Common myeloid progenitor, CD34-positive (primary cell): ENCODE measurements around the gene PARVB.
A peak's percentile ranks its signal among the peaks of the same experiment; 100 is the strongest.

Source experiments
- CTCF ChIA-PET: fragments of 350-600 bp; sonication (Branson Sonifier 250); formaldehyde crosslinking; loops from one replicate; lab custom pipeline; 2021; ENCODE audit warnings: antibody characterized with exemption; lab: Charles Lee
- POLR2A ChIA-PET: fragments of 350-600 bp; sonication (Branson Sonifier 250); formaldehyde crosslinking; loops from one replicate; lab custom pipeline; 2021; ENCODE audit warnings: antibody characterized with exemption; lab: Charles Lee
- DNase-seq, 3 donors: peaks; one replicate each; pipeline versions ENCODE4 v3.0.0 to v3.0.0-alpha.2; 2013
- H3K27ac ChIP-seq, 2 experiments: 1 replicate in 1 of 2; 2 replicates in 1 of 2; pipeline ENCODE4 v1.7.0; 2013; ENCODE audit warnings: inconsistent platforms in 2 of 2, low read length in 2 of 2, mild to moderate bottlenecking in 2 of 2, low read depth in 1 of 2, moderate library complexity in 1 of 2; ENCODE audit not compliant: severe bottlenecking in 2 of 2, insufficient read depth in 1 of 2, poor library complexity in 1 of 2
- H3K27me3 ChIP-seq, 5 experiments: replicated peaks in 2 of 5; 1 replicate in 3 of 5; 2 replicates in 2 of 5; pipeline versions ENCODE4 v1.6.1 to v1.7.0; 2013; ENCODE audit warnings: low read length in 4 of 5, mild to moderate bottlenecking in 2 of 5, moderate library complexity in 2 of 5, inconsistent platforms in 1 of 5; ENCODE audit not compliant: insufficient read depth in 5 of 5, control insufficient read depth in 4 of 5
- H3K36me3 ChIP-seq, 4 experiments: 1 replicate in 2 of 4; 2 replicates in 2 of 4; pipeline versions ENCODE4 v1.6.1 to v1.7.0; 2013; ENCODE audit warnings: low read length in 3 of 4, control low read depth in 1 of 4, mild to moderate bottlenecking in 1 of 4; ENCODE audit not compliant: control insufficient read depth in 4 of 4, insufficient read depth in 4 of 4
- H3K4me1 ChIP-seq, 4 experiments: 1 replicate in 3 of 4; 2 replicates in 1 of 4; pipeline versions ENCODE4 v1.6.1 to v1.7.1; 2013; ENCODE audit warnings: low read length in 3 of 4, mild to moderate bottlenecking in 3 of 4, control low read depth in 1 of 4, inconsistent platforms in 1 of 4, moderate library complexity in 1 of 4; ENCODE audit not compliant: control insufficient read depth in 4 of 4, insufficient read depth in 4 of 4; ENCODE audit errors: control extremely low read depth in 1 of 4
- H3K4me3 ChIP-seq, 7 experiments: 1 replicate in 4 of 7; 2 replicates in 3 of 7; pipeline versions ENCODE4 v1.5.1 to v1.7.0; 2013; ENCODE audit warnings: mild to moderate bottlenecking in 7 of 7, low read length in 6 of 7, moderate library complexity in 6 of 7, inconsistent platforms in 2 of 7, low read depth in 2 of 7, control low read depth in 1 of 7; ENCODE audit not compliant: insufficient read depth in 4 of 7, control insufficient read depth in 1 of 7; ENCODE audit errors: extremely low read depth in 1 of 7
- H3K9me3 ChIP-seq, 5 experiments: 1 replicate in 4 of 5; 2 replicates in 1 of 5; pipeline versions ENCODE4 v1.6.1 to v1.7.1; 2013; ENCODE audit warnings: low read length in 4 of 5, mild to moderate bottlenecking in 2 of 5, inconsistent platforms in 1 of 5, low read depth in 1 of 5, moderate library complexity in 1 of 5; ENCODE audit not compliant: control insufficient read depth in 4 of 5, insufficient read depth in 2 of 5; ENCODE audit errors: control extremely low read depth in 1 of 5
- WGBS: methylation state at CpG from one replicate; pipeline ENCODE4 v1.1.5; 2013; ENCODE audit not compliant: insufficient coverage; 5-methylcytosine and 5-hydroxymethylcytosine counted together

PARVB gene

GRCh38 chr22:44023404-44024287 is 456 bp upstream of the PARVB start:
- ChIA-PET CTCF (interaction anchor here (0.6 to 5.7 kb wide), 7 partner anchors 12 to 59 kb away, joined by 3 to 29 read pairs (median 4); no protein-coding TSS in a partner anchor), POLR2A (interaction anchor here (0.8 to 1.8 kb wide), 2 partner anchors 27 to 45 kb away, joined by 4 to 7 read pairs; no protein-coding TSS in a partner anchor)
- Histone ChIP-seq H3K27me3 (no peaks in the 10 kb centered on the region), H3K9me3 (no peaks in the 10 kb centered on the region), H3K4me3 (peak overlapping the region; percentile 11 to 79 (median 67)), H3K4me1 (peaks cover 0 to 58% (median 40%) of the 10 kb centered on the region in 4 experiments), H3K27ac (peak overlapping the region in 1 of 2 experiments; percentile 71), H3K36me3 (peaks cover 0 to 2% (median 0%) of the 10 kb centered on the region in 4 experiments)
- peak; percentile 30 to 61 (median 46) for DNase-seq
- WGBS = 8% methylated on average over 24 of the region's 54 CpGs

- POLR2A ChIA-PET = interaction anchor here (1.5 to 2.6 kb wide), 3 partner anchors 25 to 43 kb away, joined by 5 to 23 read pairs (median 7); no protein-coding TSS in a partner anchor
- H3K36me3 ChIP-seq = peaks cover 0 to 2% (median 0%) of the 10 kb centered on the region in 4 experiments
- peak overlapping the region in 1 of 2 experiments; percentile 91 for H3K27ac ChIP-seq
- CTCF ChIA-PET = interaction anchor here (1.3 to 5.7 kb wide), 4 partner anchors 32 to 47 kb away, joined by 3 to 29 read pairs (median 8); no protein-coding TSS in a partner anchor
- peaks cover 0 to 65% (median 46%) of the 10 kb centered on the region in 4 experiments for H3K4me1 ChIP-seq
- WGBS = 90% methylated on average over 20 of the region's 26 CpGs
- no peaks in the 10 kb centered on the region for H3K9me3 ChIP-seq
- H3K27me3 ChIP-seq = no peaks in the 10 kb centered on the region
- H3K4me3 ChIP-seq = peak overlapping the region in 6 of 7 experiments; percentile 36 to 79 (median 70)
- peak; percentile 43 to 75 (median 63) for DNase-seq
Observed at GRCh38 chr22:44025171-44026065, 1.3 kb downstream of the PARVB start.

GRCh38 chr22:44026066-44026629 is 2.0 kb downstream of the PARVB start:
- ChIA-PET POLR2A (interaction anchor here (1.1 to 2.6 kb wide), 2 partner anchors 42 to 651 kb away, joined by 3 to 23 read pairs; no protein-coding TSS in a partner anchor), CTCF (interaction anchor here (0.6 to 5.7 kb wide), 7 partner anchors 13 to 59 kb away, joined by 3 to 29 read pairs (median 4); no protein-coding TSS in a partner anchor)
- H3K4me3 ChIP-seq = peak overlapping the region in 5 of 7 experiments; percentile 11 to 75 (median 62)

GRCh38 chr22:44026630-44027511 is 2.8 kb downstream of the PARVB start:
- H3K9me3 ChIP-seq = no peaks in the 10 kb centered on the region
- ChIA-PET POLR2A (interaction anchor here (0.6 to 2.6 kb wide), 4 partner anchors 17 to 650 kb away, joined by 3 to 23 read pairs (median 4); no protein-coding TSS in a partner anchor), CTCF (interaction anchor here (0.6 to 5.7 kb wide), 12 partner anchors 12 to 58 kb away, joined by 3 to 29 read pairs (median 4); no protein-coding TSS in a partner anchor)
- peak overlapping the region in 6 of 7 experiments; percentile 29 to 75 (median 55) for H3K4me3 ChIP-seq
- H3K4me1 ChIP-seq = peaks cover 4 to 77% (median 59%) of the 10 kb centered on the region in 4 experiments
- 10% methylated on average over 18 of the region's 28 CpGs for WGBS
- no peaks in the 10 kb centered on the region for H3K27me3 ChIP-seq
- peak; percentile 85 to 94 (median 94) for DNase-seq
- peaks cover 0 to 2% (median 0%) of the 10 kb centered on the region in 4 experiments for H3K36me3 ChIP-seq
- H3K27ac ChIP-seq = peak overlapping the region; percentile 85 to 91

More at GRCh38 chr22:44026066-44026629, 2.0 kb downstream of the PARVB start:
- DNase-seq = no peak
- H3K36me3 ChIP-seq = peaks cover 0 to 2% (median 0%) of the 10 kb centered on the region in 4 experiments
- H3K27ac ChIP-seq = peak overlapping the region in 1 of 2 experiments; percentile 91
- H3K27me3 ChIP-seq = no peaks in the 10 kb centered on the region
- 84% methylated on average over 15 of the region's 17 CpGs for WGBS
- H3K4me1 ChIP-seq = peaks cover 0 to 72% (median 53%) of the 10 kb centered on the region in 4 experiments
- H3K9me3 ChIP-seq = no peaks in the 10 kb centered on the region

- no peaks in the 10 kb centered on the region for H3K36me3 ChIP-seq
- no peaks in the 10 kb centered on the region for H3K9me3 ChIP-seq
- no peak overlapping the region for H3K27ac ChIP-seq
- no peaks in the 10 kb centered on the region for H3K27me3 ChIP-seq
- CTCF ChIA-PET = interaction anchor here (1.3 to 5.7 kb wide), 5 partner anchors 19 to 57 kb away, joined by 3 to 29 read pairs (median 11); no protein-coding TSS in a partner anchor
- no peak for DNase-seq
- POLR2A ChIA-PET = interaction anchor here (2.6 kb wide), 1 partner anchor 40 kb away, joined by 23 read pairs; no protein-coding TSS in a partner anchor
- 100% methylated on average over 1 of the region's 7 CpGs for WGBS
- no peak overlapping the region for H3K4me3 ChIP-seq
- H3K4me1 ChIP-seq = peaks cover 4 to 76% (median 58%) of the 10 kb centered on the region in 4 experiments
Observed at GRCh38 chr22:44028091-44028490, 4.0 kb downstream of the PARVB start.
